Left lung (tissue), 10 donors: ENCODE results near the gene NAA40. TPM values are rescaled to one million over a fixed set of nuclear protein-coding genes. Genes with fewer than 3 reads are reported as not detected.

Experiments
- ATAC-seq: fragments of 200-7000 bp; cut with Tn5 transposase; one replicate; pipeline ENCODE4 v1.9.1; 2020; ENCODE audit warnings: moderate library complexity
- DNase-seq, 4 donors: peaks; one replicate each; pipeline ENCODE4 v3.0.0-alpha.2; 2013 to 2020
- H3K27ac ChIP-seq, 2 donors: fragments of 200-600 bp; sonication (generic) in 1 of 2; one replicate each; pipeline versions ENCODE4 v1.5.0 to v1.8.0; 2020 to 2021
- H3K27me3 ChIP-seq, 2 donors: fragments of 200-600 bp; sonication (generic) in 1 of 2; one replicate each; pipeline versions ENCODE4 v1.5.0 to v1.8.0; 2020 to 2021
- H3K36me3 ChIP-seq, 2 donors: fragments of 200-600 bp; sonication (generic) in 1 of 2; one replicate each; pipeline versions ENCODE4 v1.5.0 to v1.8.0; 2020 to 2021
- H3K4me1 ChIP-seq, 2 donors: fragments of 200-600 bp; one replicate each; pipeline ENCODE4 v1.8.0; 2021
- H3K4me3 ChIP-seq, 2 donors: fragments of 200-600 bp; sonication (generic) in 1 of 2; one replicate each; pipeline versions ENCODE4 v1.5.0 to v1.8.0; 2020 to 2021; ENCODE audit warnings: mild to moderate bottlenecking in 1 of 2
- H3K9me3 ChIP-seq, 2 donors: fragments of 200-600 bp; sonication (generic) in 1 of 2; one replicate each; pipeline versions ENCODE4 v1.5.0 to v1.8.0; 2020 to 2021
- CTCF ChIP-seq, 2 donors: fragments of 200-600 bp; sonication (generic) in 1 of 2; IDR thresholded peaks; one replicate each; pipeline versions ENCODE4 v1.5.0 to v1.8.0; 2021; ENCODE audit warnings: antibody characterized with exemption in 2 of 2
- intact Hi-C, 2 donors: fragments of 100-400 bp; cut with DNase I; formaldehyde crosslinking; loops; one replicate each; pipeline versions ENCODE4 v1.11.2 to v1.14.2; 2022
- polyA plus RNA-seq, 6 donors: library from polyadenylated mRNA; unstranded; fragments of 120-200 nt; gene quantifications; one replicate each; pipeline ENCODE4 v1.2.1, GENCODE V29; 2013; ENCODE audit not compliant: insufficient read length in 6 of 6
- total RNA-seq, 2 donors: library from RNA; stranded (reverse); fragmentation: NEBNext Ultra II Directional; extraction: Animal tissue kit (Norgen Biotek cat#: 25700); gene quantifications; one replicate each; pipeline ENCODE4 v1.2.1, GENCODE V29; 2021
- donor health status: DM: no; HTN: yes; CAD: no.
- donor health status: DM: no; HTN: no; CAD: no.

Gene NAA40
- total and polyA plus RNA-seq, 8 donors, result 15.9 to 34.8 (median 28.4) TPM

- no peak for ATAC-seq
- Histone ChIP-seq H3K36me3 (peaks cover 0 to 52% of the 10 kb centered on the region in 2 donors), H3K27ac (no peak overlapping the region), H3K27me3 (peaks cover 0 to 20% of the 10 kb centered on the region in 2 donors), H3K4me1 (peaks cover 2 to 13% of the 10 kb centered on the region in 2 donors), H3K9me3 (no peaks in the 10 kb centered on the region), H3K4me3 (no peak overlapping the region)
- TF ChIP-seq CTCF (IDR thresholded peaks at IDR 0.05), result no peak
- no peak for DNase-seq
- intact Hi-C loops, result no loop called here
These were observed 27.4 kb upstream of the NAA40 start for GRCh38 chr11:63911440-63911839.

DNA sequence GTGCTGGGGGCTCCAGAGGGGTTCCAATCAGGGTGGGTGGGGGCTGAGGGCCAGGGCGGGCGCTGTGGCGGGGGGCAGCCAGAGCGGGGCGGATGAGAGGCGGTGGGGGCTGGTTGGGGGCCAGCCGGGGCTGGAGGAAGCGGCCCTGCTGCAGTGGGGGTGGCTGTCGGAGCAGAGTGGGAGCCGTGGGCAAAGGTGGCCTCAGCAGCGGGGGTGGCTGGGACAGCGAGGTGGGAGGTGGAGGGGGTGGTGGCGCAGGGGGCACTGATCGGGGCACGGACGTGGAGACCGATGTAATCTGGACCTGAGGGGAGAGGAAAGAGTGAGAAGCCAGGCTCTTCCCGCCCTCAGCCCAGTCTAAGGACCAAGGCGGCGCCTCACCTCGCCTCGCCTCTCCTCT is 26.9 kb upstream of the NAA40 start:
- no peak for ATAC-seq
- TF ChIP-seq CTCF (IDR thresholded peaks at IDR 0.05), result no peak
- intact Hi-C loops, result no loop called here

GRCh38 chr11:63912678-63913077 is 26.1 kb upstream of the NAA40 start:
- Histone ChIP-seq H3K27ac (no peak overlapping the region), H3K4me3 (no peak overlapping the region), H3K36me3 (peaks cover 0 to 39% of the 10 kb centered on the region in 2 donors), H3K4me1 (peaks cover 7 to 21% of the 10 kb centered on the region in 2 donors), H3K27me3 (peaks cover 0 to 32% of the 10 kb centered on the region in 2 donors), H3K9me3 (no peaks in the 10 kb centered on the region)
- intact Hi-C loops, result no loop called here
- no peak for ATAC-seq
- TF ChIP-seq CTCF (IDR thresholded peaks at IDR 0.05), result no peak
- no peak for DNase-seq

More for the DNA sequence above, 26.9 kb upstream of the NAA40 start:
- Histone ChIP-seq H3K27ac (no peak overlapping the region), H3K4me1 (peaks cover 4 to 15% of the 10 kb centered on the region in 2 donors), H3K36me3 (peaks cover 0 to 47% of the 10 kb centered on the region in 2 donors), H3K4me3 (no peak overlapping the region), H3K27me3 (peaks cover 0 to 24% of the 10 kb centered on the region in 2 donors), H3K9me3 (no peaks in the 10 kb centered on the region)
- DNase-seq, result no peak

- H3K27me3 ChIP-seq, result peaks cover 0 to 47% of the 10 kb centered on the region in 2 donors
- intact Hi-C loops, result no loop called here
- peaks cover 0 to 25% of the 10 kb centered on the region in 2 donors for H3K36me3 ChIP-seq
- ATAC-seq (no peak), DNase-seq (no peak)
- peaks cover 20 to 36% of the 10 kb centered on the region in 2 donors for H3K4me1 ChIP-seq
- H3K9me3 ChIP-seq, result no peaks in the 10 kb centered on the region
- H3K27ac ChIP-seq, result no peak overlapping the region
- no peak for TF ChIP-seq CTCF (IDR thresholded peaks at IDR 0.05)
- no peak overlapping the region for H3K4me3 ChIP-seq
These were observed 24.7 kb upstream of the NAA40 start for GRCh38 chr11:63913866-63914830.
